HL-60/S4 treated with phorbol 12-myristate 13-acetate at 8.2 ng/mL for 4 days and 3 days (cell line): ENCODE measurements around the gene TDRD7.

Experiments used
- in situ Hi-C: fragments of 300-500 bp; cut with MboI; formaldehyde crosslinking; loops from 2 replicates; pipeline ENCODE4 v1.15.0; 2022; ENCODE audit warnings: low sequenced_read_pairs

TDRD7 gene

DNA sequence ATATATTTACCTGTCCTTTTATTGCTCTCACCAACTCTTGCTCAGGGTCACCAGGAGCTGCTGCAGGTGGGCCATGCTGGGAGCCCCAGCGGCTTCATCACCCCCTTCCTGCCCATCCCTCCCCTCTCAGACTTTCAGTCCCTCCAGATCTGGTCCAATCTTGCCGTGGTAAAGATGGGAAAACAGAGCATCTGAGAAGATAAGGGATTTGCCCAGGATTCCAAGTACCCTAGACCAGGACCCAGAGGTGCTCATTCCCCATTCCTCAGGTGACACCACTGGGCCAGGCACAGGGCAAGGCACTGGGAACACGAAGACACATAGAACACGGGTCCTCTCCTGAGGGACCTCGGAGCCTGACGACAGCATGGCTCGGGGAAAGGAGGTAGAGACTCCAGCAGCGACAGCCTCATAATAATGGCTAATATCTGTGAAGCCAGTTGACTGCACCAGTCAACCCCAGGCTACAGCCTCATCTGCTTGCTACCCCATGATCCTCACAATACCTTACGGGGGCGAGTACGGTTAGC lies 107.6 kb downstream of the TDRD7 start:
- in situ Hi-C loops: no loop called here

DNA sequence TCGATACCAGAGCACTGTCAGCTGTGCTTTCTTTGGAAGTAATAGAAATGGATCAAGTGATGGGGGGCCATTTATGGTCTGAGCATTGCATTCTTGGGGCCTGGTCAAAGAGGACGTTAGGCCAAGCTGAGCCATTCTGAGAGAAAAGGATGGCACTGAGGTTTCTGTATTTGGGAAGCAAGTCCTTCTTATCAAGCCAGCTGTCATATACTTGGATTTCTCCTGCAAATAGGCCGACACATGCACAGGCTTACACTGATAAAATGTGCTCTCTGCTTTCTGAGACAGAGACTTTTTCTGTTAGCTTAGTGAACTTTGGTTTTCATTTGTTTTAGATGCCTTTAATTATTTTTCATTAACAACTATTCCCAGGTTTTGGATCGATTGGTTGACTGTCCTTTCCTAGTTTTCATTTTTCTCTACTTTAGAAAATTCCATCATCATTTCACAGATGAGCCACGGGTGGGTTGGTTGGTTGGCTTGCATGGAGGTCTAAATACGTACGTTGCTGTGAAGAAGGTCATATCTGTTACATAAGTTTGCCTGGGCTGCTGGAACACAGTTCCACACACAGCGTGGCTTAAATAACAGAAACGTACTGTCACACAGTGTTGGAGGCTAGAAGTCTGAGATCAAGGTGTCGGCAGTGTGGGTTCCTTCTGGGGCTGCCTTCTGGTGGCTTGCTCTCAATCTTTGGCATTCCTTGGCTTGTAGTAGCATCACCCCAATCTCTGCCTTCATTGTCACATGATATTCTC lies 109.9 kb downstream of the TDRD7 start:
- in situ Hi-C loops: no loop called here

DNA sequence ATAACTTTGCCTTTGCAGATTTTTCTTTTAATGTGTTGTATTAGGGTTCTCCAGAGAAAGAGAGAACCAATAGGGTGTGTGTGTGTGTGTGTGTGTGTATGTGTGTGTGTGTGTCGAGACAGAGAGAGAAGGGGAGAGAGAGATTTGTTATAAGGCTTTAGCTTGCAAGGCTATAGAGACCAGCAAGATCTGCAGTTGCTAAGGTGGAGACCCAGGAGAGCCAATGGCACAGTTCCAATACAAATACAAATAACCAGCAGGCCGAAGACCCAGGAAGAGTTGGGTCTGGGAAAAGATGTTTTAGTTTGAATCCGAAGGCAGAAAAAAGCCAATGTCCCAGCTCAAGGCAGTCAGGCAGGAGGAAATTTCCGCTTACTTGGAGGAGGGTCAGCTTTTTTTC lies 112.5 kb downstream of the TDRD7 start:
- in situ Hi-C loops: no loop called here

DNA sequence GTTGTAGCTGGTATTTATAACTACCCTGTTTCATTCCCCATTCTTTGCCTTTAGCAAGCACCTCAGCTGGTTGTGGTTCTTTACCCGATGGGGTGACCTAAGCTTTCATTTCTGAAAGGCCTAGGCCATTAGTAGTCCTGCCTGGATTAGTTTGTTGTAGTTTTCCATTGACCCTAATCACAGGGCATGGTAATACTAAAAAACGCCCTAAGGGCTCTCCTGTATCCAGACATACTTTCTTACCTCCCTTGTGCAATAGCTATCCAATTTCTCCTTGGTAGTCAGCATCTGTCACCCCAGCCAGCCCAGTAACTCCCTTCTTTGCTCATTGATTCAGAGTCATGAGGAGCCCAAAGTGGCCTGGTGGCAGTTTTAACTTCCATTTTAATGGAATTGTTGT lies 113.6 kb downstream of the TDRD7 start:
- in situ Hi-C loops: no loop called here

DNA sequence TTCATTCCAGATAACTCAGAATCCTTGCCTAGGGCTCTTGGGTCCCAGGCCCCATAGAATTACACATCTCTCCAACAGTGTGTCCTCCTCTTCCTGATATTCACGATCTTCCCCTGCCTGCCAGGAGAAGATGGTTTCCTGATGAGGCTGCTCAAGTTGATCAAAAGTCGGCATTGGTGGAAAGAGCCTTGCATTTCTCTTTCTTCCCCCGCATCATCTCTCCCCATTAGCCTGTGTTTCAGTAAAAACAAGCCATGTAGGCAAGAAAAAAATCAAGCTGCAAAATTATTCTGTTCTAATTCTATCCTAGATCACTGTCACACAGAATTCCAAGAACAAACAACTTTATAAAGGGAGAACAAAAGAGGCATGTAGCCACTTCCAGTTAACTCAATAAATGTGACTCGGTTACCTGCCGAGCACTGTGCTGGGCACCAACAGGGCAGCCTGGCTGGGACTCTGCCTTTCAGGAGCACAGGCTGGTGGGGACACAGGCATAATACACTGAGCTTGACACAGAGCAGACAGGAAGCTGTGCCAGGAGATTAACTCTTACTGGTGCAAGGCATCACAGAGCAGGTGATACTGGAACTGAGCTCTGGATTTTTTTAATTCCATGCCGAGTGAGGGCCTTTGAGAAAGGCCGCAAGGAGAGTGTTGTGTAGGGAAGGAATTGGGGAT lies 115.1 kb downstream of the TDRD7 start:
- in situ Hi-C loops: no loop called here

DNA sequence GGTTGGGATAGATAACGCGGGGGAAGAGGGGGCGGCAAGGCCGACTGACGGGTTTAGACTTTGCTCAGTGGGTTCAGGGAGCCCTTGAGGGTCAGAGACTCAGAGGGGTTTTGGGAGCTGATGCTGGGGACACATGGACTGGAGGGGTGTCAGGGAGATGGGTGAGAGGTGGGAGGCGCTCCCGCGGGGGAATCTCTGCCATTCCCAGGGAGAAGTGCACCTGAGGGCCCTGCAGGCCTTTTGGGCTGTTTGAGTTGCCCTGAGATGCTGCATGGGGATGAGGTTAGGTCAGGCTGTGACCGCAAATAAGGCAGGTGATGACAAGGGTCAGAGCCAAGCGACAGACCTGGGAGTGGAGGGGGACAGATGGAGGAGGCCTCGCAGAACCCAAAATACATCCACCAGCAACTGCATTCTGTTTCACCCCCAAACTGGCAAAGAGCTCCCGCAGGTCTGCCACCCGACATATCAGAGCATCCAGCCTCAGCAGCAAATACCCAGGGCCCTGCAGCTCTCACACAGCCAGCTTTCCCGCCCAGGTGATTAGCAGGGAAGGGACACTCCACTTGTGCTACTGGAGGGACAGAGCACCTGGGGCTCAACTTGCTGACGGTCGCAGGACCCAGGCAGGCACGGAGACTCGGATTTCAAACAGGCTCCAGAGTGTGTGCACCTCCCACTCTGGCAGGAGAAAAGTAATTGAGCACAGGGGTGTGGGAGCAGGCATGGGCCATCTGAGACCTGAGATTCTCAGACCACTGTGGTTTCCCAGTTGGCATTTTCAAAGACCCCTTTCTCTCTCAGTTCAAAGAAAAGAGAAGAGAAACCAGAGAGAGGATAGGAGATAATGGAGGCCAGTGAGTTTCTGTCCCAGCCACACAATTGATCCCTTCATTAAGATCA lies 116.0 kb downstream of the TDRD7 start:
- in situ Hi-C loops: no loop called here

DNA sequence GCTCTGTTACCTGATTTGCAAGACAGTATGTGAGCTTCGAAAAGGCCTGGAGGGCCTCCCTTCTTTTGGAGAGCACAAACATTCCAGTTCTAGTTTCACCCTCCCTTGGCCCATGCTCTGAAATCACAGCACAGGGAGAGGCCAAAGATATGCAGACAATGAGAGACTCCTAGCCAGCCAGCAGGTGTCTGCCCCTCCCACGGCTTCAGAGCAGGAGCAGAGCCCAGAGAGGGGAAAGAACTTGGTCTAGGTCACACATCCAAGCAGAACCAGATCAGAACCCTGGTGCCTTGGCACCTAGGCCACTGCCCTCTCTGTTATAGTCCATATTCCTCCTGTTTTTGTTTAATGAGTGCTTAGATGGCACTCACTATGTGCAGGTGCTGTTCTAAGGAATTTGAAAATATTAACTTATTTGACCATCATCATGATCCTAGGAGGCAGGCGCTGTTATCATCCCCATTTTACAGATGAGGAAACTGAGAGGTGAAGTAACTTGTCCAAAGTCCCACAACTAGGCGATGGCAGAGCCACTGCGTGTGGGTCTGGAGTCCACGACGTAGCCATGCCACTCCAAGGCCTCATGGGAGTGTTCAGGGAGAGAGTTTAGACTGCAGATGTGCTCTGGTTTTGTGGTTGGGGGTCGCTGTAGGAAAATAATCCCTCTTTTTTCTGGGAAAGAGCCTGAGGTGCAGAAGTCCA lies 116.8 kb downstream of the TDRD7 start:
- in situ Hi-C loops: no loop called here

DNA sequence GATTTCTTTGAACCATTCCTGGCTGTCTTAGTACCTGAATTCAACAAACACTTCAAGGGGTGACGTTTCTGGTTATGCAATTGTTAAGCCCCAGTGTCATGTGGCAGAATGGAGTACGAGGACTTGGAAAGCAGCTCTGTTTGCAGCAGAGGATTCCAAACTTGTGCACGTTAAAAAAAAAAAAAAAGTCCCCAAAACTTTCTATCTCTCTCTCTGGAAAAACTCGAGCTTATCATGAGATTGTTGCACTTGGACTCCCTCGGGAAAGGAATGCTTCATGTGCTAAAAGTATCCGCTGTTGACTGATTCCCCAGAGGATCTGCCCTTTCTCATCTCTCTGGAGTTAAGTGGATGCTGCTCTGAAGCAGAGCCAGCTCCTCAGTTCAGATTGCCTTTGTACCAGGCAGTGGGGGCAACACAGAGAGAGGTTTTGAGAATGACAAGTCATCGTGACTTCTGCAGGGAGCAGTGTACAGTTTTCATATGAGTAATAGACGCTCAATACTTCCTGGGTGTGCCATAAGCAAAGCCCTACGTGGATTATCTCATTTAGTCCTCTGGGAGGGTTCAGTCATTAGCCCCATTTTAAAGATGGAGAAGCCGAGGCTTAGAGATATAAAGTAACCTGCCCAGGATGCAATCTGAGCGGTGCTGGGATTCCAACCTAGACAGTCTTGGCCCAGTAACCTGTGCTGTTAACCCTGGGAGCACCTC lies 117.6 kb downstream of the TDRD7 start:
- in situ Hi-C loops: no loop called here

DNA sequence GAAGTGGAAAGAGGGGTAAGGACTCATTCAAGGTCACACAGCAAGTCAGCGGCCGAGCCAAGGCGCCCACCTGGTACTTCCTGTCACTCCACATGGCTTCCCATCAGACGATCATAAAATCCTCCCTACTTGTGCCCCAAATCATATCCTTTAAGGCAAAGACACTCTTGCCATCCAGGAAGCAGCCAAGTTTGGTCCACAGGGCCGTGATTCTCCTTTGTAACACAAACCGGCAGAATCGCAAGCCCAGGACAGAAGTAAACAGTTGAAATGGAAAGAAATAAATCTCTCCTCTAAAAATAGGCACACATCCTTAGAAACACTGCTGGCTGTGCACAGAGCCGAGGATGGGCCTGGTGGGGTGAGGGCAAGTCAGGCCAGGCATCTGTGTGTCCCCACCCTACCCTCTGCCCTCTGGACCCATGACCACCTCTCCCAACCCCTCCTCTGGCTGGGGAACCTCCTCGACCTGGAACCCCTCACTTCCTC lies 120.0 kb downstream of the TDRD7 start:
- in situ Hi-C loops: no loop called here

DNA sequence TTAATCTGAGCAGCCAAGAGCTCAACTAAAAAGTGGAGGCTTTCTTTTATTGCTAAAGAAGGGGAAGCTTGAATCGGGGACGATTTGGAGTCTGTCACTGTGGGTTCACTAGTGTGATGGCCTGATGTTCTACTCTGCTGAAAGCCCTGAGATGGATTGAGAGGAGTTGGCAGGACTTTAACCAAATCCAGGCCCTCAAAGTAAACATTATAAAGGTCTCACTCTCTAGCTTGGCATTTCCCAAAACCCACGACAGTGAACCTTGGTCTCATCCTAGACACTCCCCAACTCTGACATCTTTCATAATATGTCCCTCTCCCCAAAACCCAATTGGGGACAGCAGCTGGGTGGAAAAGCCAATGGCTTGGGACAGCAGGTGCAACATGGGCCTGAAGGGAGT lies 122.3 kb downstream of the TDRD7 start:
- in situ Hi-C loops: no loop called here

DNA sequence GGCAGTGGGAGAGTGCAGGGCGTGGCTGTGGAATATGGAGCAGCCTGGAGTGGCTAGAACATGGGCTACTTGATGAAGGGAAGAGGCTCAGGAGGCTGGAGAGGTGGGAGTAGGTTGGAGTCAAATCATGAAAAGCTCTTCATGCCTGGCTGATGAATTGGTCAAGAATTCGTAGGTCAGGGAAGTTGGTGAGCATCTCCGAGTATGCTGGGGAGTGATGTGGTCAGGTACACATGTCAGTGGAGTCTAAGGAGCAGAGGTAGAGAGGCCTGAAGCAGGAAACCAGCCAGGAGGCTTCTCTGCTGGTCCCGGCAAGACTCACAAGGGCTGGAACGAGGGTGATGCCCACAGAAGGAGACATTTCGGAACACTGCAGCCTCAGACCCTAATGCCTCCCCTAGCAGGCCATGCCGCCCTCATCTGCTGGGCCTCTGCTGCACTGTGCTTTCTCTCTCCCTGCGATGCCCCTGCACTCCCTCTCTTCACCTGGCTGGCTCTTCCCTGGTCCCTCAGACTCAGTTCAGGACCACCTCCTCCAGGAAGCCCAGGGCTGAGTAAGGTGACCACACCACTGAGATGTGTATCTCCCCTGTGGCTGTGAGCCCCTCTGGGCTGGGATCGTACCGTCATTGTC lies 123.2 kb downstream of the TDRD7 start:
- in situ Hi-C loops: no loop called here

DNA sequence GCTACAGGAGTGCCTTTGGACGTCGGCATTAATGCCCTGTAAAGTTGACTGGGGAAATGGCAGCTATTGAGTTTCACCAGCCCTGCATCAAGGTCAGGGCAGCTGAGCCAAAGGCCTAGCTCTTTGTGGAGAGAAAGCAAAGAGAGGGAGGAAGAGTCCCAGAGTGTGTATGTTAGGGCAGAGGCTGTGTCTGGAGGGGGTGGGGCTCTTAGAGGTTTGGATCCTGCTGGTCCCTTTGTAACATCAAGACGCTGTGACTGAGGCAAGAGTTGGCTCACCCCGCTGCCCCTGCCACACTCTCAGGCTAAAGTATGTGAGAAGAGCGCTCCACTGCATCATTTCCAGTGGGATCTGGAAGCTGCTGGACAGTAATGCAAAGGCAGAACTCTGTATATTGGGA lies 123.9 kb downstream of the TDRD7 start:
- in situ Hi-C loops: no loop called here

DNA sequence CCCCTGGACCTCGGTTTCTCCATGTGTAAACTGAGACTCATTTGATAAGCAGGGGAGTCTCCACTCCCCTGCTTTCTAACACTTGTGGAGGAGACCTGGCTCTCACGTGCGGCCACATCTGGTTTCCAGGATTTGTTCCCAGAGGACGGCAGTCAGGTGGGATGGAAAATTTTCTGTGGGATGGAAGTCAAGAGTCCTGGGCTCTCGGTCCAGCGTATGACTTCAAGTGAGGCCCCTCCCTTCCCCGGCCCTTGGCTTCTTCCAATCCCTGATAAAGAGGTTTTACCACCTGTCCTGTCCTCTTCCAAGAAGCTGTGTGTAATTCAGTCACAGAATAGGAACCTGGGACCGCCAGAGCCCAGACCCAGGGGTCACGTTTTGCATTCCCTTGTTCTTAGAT lies 124.6 kb downstream of the TDRD7 start:
- in situ Hi-C loops: no loop called here

DNA sequence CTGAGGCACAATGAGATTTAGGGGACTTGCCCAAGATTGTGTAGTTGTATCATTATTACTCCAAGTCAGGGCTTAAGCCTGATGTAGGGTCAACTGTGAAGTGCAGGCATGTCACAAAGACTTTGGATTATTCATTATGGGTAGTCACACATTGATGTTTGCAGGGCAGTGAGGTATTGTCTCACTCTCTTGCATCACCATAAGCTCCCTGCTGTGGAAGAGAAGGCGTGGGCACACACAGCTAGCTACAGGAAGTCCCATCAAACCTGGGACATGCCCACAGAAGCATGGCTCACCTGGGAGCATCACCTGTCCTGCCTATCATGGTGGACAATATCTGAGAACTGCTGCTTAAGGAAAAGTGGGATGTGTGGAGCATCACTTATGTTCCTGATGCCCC lies 131.7 kb downstream of the TDRD7 start:
- in situ Hi-C loops: no loop called here

DNA sequence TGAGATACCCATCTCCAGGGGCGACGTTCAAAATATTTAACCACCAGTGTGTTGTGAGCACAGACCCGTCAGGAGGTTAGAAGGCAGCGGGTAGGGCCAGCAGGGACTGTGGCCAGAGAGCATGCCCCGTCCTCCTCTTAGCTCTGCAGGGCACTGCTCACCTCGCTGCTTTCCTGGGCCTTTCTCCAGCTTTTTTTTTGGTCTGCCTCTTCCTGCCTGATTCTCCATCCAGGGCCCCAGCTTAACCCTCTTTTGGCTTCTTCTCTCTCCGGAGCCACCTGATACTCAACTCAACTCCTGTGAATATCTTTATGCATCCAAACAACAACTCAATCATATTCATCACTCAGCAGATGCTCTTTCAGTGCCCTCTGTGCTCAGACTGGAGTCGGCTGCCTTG lies 133.6 kb downstream of the TDRD7 start:
- in situ Hi-C loops: no loop called here
